Coronary artery (tissue), 2 donors: ENCODE results near the gene NCOA6.

Experiments
- DNase-seq: peaks from one replicate; pipeline ENCODE4 v3.0.0-alpha.2; 2017; ENCODE audit warnings: low spot score
- H3K27ac ChIP-seq, 2 donors: fragments of 200-600 bp; sonication (generic); one replicate each; pipeline ENCODE4 v1.5.1; 2016 to 2019
- H3K4me3 ChIP-seq: fragments of 200-600 bp; sonication (generic); 2 replicates; pipeline ENCODE4 v1.5.1; 2016; ENCODE audit warnings: mild to moderate bottlenecking, moderate library complexity
- TF ChIP-seq, protein P1 (sequence below): fragments of 200-600 bp; sonication (generic); IDR thresholded peaks from one replicate; pipeline ENCODE4 v1.5.1; 2019; ENCODE audit warnings: antibody characterized with exemption

Gene NCOA6

GRCh38 chr20:34713194-34713943 lies 112.1 kb downstream of the NCOA6 start:
- Histone ChIP-seq H3K4me3 (no peak overlapping the region), H3K27ac (no peak overlapping the region)
- TF ChIP-seq, protein P1, sequence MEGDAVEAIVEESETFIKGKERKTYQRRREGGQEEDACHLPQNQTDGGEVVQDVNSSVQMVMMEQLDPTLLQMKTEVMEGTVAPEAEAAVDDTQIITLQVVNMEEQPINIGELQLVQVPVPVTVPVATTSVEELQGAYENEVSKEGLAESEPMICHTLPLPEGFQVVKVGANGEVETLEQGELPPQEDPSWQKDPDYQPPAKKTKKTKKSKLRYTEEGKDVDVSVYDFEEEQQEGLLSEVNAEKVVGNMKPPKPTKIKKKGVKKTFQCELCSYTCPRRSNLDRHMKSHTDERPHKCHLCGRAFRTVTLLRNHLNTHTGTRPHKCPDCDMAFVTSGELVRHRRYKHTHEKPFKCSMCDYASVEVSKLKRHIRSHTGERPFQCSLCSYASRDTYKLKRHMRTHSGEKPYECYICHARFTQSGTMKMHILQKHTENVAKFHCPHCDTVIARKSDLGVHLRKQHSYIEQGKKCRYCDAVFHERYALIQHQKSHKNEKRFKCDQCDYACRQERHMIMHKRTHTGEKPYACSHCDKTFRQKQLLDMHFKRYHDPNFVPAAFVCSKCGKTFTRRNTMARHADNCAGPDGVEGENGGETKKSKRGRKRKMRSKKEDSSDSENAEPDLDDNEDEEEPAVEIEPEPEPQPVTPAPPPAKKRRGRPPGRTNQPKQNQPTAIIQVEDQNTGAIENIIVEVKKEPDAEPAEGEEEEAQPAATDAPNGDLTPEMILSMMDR: no peak
- DNase-seq: no peak

GRCh38 chr20:34712525-34713192 lies 112.8 kb downstream of the NCOA6 start:
- TF ChIP-seq, protein P1: no peak
- H3K27ac ChIP-seq: no peak overlapping the region
- DNase-seq: no peak
- no peak overlapping the region for H3K4me3 ChIP-seq

GRCh38 chr20:34711813-34712430 lies 113.5 kb downstream of the NCOA6 start:
- TF ChIP-seq, protein P1: no peak
- no peak overlapping the region for H3K4me3 ChIP-seq
- no peak overlapping the region for H3K27ac ChIP-seq
- DNase-seq: no peak

GRCh38 chr20:34710861-34711574 lies 114.4 kb downstream of the NCOA6 start:
- no peak overlapping the region for H3K4me3 ChIP-seq
- TF ChIP-seq, protein P1: no peak
- DNase-seq: no peak
- peak overlapping the region in 1 of 2 donors; percentile 94 for H3K27ac ChIP-seq

DNA sequence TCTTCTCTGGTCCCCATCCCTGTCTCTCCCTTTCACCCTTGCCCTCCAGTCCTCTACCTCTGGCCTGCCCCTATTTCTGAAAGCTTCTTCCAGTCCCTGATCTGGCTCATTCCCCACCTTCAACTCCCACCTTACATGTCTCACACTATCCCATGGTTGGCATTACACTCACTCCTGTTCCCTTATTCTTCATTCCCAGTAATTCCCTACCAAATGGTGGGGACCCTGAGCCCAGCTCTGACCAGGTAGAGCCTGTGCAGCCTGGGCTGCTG lies 114.9 kb downstream of the NCOA6 start:
- no peak for DNase-seq
- Histone ChIP-seq H3K27ac (peak overlapping the region in 1 of 2 donors; percentile 94), H3K4me3 (peak overlapping the region; percentile 79)
- TF ChIP-seq, protein P1: no peak

DNA sequence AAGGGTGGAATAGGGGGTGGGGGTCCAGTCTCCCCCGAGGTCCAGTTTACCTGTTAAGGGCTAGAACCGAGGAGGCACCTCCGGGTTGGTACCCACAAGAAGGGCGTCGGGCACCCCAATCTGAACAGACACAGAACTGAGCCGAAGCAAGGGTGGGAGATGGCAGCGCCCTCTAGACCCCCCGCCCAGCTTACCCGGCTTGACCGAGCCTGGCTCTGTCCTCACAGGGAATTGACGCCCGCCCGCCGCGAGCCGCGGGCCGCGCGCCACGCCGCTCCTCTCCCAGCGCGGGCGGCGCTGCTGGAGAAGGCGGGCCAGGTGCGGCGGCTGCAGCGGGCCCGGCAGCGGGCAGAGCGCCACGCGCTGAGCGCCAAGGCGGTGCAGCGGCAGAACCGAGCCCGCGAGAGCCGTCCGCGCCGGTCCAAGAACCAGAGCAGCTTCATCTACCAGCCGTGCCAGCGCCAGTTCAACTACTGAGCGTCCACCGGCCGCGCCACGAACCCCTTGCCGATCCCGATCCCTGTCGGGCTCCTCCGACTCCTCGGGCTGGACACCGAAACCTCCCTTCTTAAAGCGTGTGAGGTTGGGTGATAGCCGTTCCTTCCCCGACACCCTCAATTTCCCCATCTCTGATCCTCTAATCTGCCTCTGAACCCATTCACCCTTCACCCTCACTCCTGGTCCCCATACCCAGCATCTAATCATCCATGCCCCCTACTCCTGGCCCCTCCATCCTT lies 115.5 kb downstream of the NCOA6 start:
- peak overlapping the region; percentile 64 to 94 for H3K27ac ChIP-seq
- peak overlapping the region; percentile 79 for H3K4me3 ChIP-seq
- peak; percentile 89 for DNase-seq
- TF ChIP-seq, protein P1: no peak
